ENCODE results near the gene PTMA.
A peak's percentile ranks its signal among the peaks of the same experiment; 100 is the strongest.
"Not testable (repeated sequence)": the region's sequence is repeated elsewhere in the genome, so short reads cannot be mapped to it uniquely, and the experiment has no call there.

The PTMA gene

DNA sequence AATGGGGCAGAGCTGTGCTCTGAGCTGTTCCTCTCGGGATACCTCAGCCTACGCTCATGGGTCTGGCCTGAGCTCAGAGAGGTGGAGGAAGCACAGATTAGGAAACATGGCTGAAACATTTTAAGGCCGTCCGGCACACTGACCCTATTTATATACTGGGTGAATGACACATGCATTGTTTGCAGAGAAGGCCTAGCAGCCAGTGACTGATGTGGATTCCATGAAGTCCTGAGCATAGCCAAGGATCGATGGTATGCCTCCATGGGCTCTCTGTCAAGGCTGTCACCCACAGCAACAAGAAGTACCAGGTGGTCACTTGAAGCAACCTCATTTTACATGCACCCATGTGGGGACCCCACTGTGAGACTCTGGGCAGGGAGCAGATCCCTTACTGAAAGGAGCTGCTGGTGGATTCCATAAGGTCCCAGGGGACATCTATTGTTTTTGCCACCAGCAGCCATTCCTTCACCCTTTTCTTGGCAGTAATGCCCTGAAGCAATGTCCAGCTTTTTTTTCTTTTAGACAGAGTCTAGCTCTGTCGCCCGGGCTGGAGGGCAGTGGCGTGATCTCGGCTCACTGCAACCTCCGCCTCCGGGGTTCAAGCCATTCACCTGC lies 8.4 kb downstream of the PTMA start:
- no peak for DNase-seq (ENCODE audit: low spot score)

DNA sequence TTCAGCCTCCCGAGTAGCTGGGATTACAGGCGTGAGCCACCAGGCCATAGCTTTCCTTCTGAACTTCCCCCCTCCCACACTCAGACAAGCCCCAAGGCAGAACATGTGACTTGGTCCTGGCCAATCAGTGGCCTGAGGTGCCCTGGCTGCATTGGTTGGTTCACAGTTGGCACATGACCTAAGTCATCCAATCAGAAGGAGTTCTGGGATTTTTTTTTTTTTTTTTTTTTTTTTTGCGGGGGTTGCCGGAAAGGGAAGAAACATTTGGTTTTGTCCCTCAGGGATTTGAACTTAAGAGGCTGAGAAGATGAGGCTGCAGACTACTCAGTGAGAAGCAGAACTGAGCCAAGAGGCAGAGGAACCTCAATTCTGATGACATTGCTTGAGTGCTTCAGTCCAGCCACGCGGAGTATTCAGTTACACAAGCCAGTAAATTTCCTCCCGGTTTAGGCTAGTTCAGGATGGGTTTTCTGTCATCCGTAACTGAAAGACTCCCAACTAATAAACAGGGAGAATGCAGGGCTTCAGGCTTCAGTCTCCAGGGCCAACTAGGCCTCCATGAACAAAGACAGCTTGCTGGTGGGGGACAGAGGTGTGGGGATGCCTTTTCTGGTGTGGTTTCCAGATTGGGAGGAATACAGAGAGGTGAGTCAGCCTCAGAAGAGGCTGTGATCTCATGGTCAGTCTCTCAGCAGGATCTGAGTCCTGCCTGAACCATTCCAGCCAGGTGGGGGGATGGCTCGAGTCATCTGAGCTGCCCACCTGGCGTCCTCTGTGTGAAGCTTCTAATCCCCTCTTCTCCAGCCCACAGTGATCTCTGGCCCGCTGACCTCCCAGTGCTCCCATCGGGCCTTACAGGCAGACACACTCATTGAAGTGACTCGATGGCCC lies 9.2 kb downstream of the PTMA start:
- DNase-seq (ENCODE audit: low spot score) = no peak

- no peak for DNase-seq (ENCODE audit: low spot score)
Observed at GRCh38 chr2:231718799-231719198, 10.5 kb downstream of the PTMA start.

- DNase-seq (ENCODE audit: low spot score) = no peak
Observed at GRCh38 chr2:231720292-231720986, 12.1 kb downstream of the PTMA start.

DNA sequence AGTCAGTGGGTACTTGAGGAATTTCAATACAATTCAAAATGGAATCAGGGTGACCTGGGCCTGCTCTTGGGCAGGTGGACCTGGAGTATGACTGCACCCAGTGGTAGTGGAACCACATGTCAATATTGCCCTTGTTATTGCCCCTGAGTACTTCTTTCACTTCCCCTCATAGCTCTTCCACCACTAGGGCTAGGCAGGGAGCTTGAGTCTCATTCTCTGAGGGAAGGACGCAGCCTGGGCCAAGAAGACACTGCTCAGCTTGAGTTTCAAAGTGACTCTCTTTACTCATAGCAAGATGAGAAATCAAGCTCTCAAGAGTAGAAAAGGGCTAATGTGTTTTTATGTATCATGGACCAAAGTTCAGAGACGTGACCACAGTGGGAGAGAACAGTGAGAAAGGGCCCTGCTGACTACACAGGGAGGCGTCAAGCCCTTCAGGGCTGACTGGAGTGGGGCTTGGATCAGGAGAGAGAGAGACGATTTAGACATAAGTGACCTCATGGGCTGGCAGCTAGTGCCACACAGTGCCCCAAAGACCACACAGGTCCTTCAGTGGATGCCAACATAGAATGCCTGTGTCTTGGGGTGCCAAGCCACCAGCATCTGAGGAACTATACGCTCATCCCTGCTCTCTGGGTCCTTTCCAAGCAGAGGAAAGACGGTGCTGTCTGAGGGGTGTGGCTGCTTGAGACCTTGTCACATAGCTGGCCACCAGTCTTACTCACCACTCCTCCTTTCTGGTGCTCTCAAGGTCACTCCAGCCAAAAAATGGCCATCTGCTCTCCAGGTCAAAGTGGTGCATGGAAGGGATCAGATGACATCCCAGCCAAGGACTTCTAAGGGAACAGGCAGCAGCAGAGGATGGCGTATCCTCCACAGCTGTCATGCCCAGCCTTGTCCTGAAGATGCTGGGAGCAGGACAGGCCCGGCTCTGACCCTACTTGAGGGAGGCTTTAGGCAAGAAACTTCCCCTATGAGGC lies 13.0 kb downstream of the PTMA start:
- DNase-seq (ENCODE audit: low spot score) = no peak

DNA sequence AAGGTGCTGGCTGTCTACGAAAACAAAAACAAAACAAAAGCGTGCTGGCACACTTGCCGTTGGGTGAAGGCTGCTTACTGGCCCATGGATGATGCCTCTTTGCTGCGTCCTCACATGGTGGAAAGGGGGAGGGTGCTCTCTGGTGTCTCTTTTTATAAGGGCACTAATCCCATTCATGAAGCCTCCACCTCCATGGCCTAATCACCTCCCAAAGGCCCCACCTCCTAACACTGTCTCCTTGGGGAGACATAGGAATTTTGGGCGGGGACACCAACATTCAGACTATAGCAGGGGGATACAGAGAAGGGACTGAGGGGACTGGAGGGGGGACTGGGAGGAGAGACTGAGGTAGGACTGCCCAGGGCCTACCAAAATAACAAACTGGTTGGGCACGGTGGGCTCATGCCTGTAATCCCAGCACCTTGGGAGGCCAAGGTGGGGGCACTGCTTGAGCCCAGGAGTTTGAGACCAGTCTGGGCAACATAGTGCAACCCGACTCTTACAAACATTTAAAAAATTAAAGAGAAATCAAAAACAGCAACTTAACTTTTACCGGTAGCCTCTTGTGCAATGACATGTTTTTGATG lies 14.5 kb downstream of the PTMA start:
- DNase-seq (ENCODE audit: low spot score) = no peak

DNA sequence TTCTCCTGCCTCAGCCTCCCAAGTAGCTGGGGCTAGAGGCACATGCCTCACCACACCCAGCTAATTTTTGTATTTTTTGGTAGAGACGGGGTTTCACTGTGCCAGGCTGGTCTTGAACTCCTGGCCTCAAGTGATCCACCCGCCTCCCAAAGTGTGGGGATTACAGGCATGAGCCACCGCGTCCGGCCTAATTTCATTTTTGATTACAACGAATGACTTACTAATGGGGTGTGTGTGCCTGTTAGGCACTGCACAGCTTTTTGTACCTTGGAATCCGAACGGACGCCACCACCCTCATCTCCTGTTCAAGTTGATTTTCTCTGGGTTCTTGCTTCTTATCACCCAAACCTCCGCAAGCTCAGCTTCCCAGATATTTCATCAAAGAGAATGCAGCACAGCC lies 17.2 kb downstream of the PTMA start:
- DNase-seq (ENCODE audit: low spot score) = no peak

- no peak for DNase-seq (ENCODE audit: low spot score)
Observed at GRCh38 chr2:231726276-231726675, 18.0 kb downstream of the PTMA start.

GRCh38 chr2:231727621-231728020 lies 19.3 kb downstream of the PTMA start:
- no peak for DNase-seq (ENCODE audit: low spot score)

- DNase-seq (ENCODE audit: low spot score) = no peak
Observed at GRCh38 chr2:231732604-231733003, 24.3 kb downstream of the PTMA start.

DNA sequence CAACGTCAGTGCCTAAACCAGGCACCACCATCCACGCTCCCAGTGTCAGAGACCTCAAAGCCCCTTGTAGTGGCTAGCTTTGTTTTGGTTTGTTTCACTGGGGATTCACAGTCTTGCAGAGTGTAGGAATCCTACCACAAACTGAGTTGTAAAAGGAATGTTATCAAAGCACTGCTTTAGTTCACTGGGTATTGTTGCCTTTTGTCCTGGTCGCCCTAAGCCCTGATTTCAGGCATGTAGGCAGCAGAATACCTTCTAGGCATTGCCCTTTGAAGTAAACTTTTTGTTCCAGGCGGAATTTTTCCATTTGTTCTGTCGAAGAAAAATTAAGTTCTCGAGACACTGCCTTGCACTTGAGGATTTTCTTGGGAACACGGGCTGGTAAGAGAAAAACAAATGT lies 29.4 kb downstream of the PTMA start:
- no peak for DNase-seq (ENCODE audit: low spot score)

DNA sequence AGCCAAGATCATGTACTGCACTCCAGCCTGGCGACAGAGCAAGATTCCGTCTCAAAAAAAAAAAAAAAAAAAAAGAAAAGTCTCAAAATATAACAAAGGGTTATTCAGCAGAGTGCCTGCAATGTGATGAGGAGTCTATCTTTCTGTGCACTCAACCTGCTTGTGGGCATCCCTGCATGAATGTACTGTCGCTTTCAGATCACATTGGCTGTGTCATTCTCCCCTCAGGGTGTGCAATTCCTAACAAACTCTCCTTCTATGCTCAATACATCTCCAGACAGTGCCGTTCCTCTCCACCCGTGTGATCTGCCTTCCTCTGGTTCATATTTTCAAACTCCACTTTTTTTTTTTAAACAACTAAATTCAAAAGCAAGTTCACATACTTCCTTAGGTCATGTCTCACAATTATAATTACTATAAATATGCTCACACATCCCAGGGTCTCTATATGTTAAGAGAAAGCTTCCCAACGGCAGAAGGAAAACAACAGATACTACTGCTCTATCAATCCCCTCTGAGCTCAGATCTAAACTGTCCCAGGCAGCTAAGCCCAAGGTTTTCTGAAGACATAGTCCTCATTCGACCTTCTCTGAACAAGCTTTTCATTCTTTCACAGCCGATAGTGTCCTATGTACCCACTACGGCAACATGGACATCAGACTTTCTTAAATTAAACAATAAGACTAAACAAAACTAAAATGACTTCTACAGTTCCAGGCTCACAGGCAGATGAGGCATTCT lies 35.2 kb downstream of the PTMA start:
- DNase-seq (ENCODE audit: low spot score) = peak; percentile 98

GRCh38 chr2:231745303-231746038 lies 37.1 kb downstream of the PTMA start:
- DNase-seq (ENCODE audit: low spot score) = peak; percentile 42

DNA sequence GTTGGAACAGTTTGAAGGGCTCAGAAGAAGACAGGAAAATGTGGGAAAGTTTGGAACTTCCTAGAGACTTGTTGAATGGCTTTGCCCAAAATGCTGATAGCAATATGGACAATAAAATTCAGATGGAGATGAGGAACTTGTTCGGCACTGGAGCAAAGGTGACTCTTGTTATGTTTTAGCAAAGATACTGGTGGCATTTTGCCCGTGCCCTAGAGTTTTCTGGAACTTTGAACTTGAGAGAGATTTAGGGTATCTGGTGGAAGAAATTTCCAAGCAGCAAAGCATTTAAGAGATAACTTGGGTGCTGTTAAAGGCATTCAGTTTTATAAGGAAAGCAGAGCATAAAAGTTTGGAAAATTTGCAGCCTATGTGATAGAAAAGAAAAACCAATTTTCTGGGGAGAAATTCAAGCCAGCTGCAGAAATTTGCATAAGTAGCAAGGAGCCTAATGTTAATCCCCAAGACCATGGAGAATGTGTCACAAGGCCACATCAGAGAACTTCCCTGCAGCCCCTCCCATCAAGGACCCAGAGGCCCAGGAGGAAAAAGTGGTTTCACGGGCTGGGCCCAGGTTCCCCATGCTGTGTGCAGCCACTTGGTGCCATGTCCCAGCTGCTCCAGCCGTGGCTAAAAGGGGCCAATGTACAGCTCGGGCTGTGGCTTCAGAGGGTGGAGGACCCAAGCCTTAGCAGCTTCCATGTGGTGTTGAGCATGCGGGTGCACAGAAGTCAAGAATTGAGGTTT lies 40.0 kb downstream of the PTMA start:
- DNase-seq (ENCODE audit: low spot score) = not testable (repeated sequence)

GRCh38 chr2:231749016-231749415 lies 40.7 kb downstream of the PTMA start:
- DNase-seq (ENCODE audit: low spot score) = not testable (repeated sequence)

- DNase-seq (ENCODE audit: low spot score) = no peak
Observed at GRCh38 chr2:231751042-231751815, 42.9 kb downstream of the PTMA start.

DNA sequence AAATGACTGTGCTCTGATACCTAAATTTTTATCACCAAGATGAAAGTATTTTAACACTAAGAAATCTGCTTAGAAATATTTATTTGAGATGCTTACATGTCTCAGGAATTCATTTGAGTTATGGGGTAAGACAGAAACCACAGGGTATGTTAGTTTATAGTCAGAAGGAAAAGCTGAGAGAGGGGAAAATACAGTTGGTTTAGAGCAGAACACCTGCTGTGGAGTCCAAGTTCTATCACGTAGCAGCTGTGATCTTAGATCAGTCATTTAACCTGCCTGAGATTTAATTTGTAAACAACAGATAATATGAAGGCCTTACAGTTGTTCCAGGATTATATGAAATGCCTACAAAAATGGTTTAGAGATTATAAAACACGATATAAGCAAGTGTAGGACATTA lies 43.7 kb downstream of the PTMA start:
- no peak for DNase-seq (ENCODE audit: low spot score)

DNA sequence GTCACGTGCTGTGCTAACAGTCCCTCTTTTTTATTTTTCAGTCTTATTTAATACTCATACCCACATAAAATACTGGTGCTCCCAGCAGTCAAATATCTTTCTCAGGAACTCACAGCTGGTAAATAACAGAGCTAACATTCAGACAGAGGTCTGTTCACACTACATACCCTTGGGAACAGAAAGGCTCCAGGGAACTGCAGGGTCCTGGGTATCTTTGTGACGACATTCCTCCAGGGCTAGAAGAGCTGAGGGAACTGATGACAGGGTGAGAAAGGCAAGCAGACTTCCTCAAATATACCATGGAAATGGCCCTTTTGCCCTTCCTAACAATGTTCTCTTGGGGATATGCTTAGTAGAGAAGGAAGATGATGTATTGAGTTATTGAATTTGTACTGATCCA lies 53.4 kb downstream of the PTMA start:
- no peak for DNase-seq (ENCODE audit: low spot score)

All from COLO829 (cell line).